NB4 (cell line): ENCODE measurements around the gene PRKAR1B.

ENCODE experiments used
- DNase-seq: peaks from one replicate; pipeline ENCODE4 v3.0.0; 2010; ENCODE audit warnings: low read depth
- H3K4me3 ChIP-seq: one replicate; pipeline ENCODE4 v1.5.1; 2011; ENCODE audit warnings: mild to moderate bottlenecking, low read depth, low read length, moderate library complexity
- CTCF ChIP-seq: IDR thresholded peaks from one replicate; pipeline ENCODE4 v1.5.1; 2012; ENCODE audit warnings: low read depth, low read length
- MAX ChIP-seq: IDR thresholded peaks from 2 replicates; pipeline ENCODE4 v1.6.1; 2011; ENCODE audit warnings: low read depth, low read length
- MYC ChIP-seq: IDR thresholded peaks from 2 replicates; pipeline ENCODE4 v1.6.1; 2011; ENCODE audit warnings: low read depth, low read length
- POLR2A ChIP-seq: IDR thresholded peaks from 2 replicates; pipeline ENCODE4 v1.6.1; 2011; ENCODE audit warnings: mild to moderate bottlenecking; ENCODE audit not compliant: insufficient read length; ENCODE audit errors: extremely low read depth

The PRKAR1B gene

GRCh38 chr7:767941-768731 lies 41.1 kb upstream of the PRKAR1B start:
- TF ChIP-seq CTCF (no peak), POLR2A (no peak), MYC (no peak), MAX (no peak)
- no peak overlapping the region for H3K4me3 ChIP-seq
- no peak for DNase-seq

GRCh38 chr7:767580-767940 lies 40.5 kb upstream of the PRKAR1B start:
- no peak overlapping the region for H3K4me3 ChIP-seq
- DNase-seq: no peak
- TF ChIP-seq CTCF: no peak
- no peak for TF ChIP-seq MYC

- H3K4me3 ChIP-seq: no peak overlapping the region
- TF ChIP-seq MAX (no peak), CTCF (no peak), POLR2A (no peak), MYC (no peak)
- DNase-seq: no peak
These were observed 38.3 kb upstream of the PRKAR1B start for GRCh38 chr7:765383-765782.

- DNase-seq: no peak
- TF ChIP-seq MYC: no peak
- no peak for TF ChIP-seq MAX
- no peak for TF ChIP-seq POLR2A
- TF ChIP-seq CTCF: no peak
- H3K4me3 ChIP-seq: no peak overlapping the region
These were observed 36.7 kb upstream of the PRKAR1B start for GRCh38 chr7:763762-764161.

GRCh38 chr7:762885-763284 lies 35.8 kb upstream of the PRKAR1B start:
- H3K4me3 ChIP-seq: no peak overlapping the region
- DNase-seq: no peak
- TF ChIP-seq MYC (no peak), MAX (no peak)

- TF ChIP-seq MAX (no peak), CTCF (no peak), POLR2A (no peak), MYC (no peak)
- H3K4me3 ChIP-seq: no peak overlapping the region
- no peak for DNase-seq
These were observed 34.5 kb upstream of the PRKAR1B start for GRCh38 chr7:761631-762030.
